GM12891 (cell line): ENCODE results near the gene PTPRN2.

Source experiments
- DNase-seq: peaks from one replicate; pipeline ENCODE4 v3.0.0; 2011; ENCODE audit warnings: low spot score; ENCODE audit not compliant: insufficient read length
- FAIRE-seq: peaks from 2 replicates; lab custom pipeline; 2011; peaks lifted over from hg19 to GRCh38; lab: Jason Lieb, UNC
- PAX5 ChIP-seq: IDR thresholded peaks from 2 replicates; pipeline ENCODE4 v1.6.1; 2011; ENCODE audit warnings: low read length, moderate library complexity, mild to moderate bottlenecking; ENCODE audit not compliant: insufficient read depth, severe bottlenecking
- POLR2A ChIP-seq: IDR thresholded peaks from 2 replicates; pipeline ENCODE4 v1.6.1; 2011; ENCODE audit warnings: low read depth, low read length, control low read depth
- POLR2AphosphoS5 ChIP-seq: IDR thresholded peaks from 2 replicates; pipeline ENCODE4 v1.6.1; 2011; ENCODE audit warnings: low read depth, low read length, control low read depth
- POU2F2 ChIP-seq: IDR thresholded peaks from 2 replicates; pipeline ENCODE4 v1.6.1; 2011; ENCODE audit warnings: low read depth, mild to moderate bottlenecking, control low read depth, low read length, moderate library complexity
- SPI1 ChIP-seq: IDR thresholded peaks from 2 replicates; pipeline ENCODE4 v1.6.1; 2011; ENCODE audit warnings: low read depth, low read length, control low read depth
- TAF1 ChIP-seq: IDR thresholded peaks from 2 replicates; pipeline ENCODE4 v1.6.1; 2011; ENCODE audit warnings: low read depth, low read length, control low read depth

Gene PTPRN2

DNA sequence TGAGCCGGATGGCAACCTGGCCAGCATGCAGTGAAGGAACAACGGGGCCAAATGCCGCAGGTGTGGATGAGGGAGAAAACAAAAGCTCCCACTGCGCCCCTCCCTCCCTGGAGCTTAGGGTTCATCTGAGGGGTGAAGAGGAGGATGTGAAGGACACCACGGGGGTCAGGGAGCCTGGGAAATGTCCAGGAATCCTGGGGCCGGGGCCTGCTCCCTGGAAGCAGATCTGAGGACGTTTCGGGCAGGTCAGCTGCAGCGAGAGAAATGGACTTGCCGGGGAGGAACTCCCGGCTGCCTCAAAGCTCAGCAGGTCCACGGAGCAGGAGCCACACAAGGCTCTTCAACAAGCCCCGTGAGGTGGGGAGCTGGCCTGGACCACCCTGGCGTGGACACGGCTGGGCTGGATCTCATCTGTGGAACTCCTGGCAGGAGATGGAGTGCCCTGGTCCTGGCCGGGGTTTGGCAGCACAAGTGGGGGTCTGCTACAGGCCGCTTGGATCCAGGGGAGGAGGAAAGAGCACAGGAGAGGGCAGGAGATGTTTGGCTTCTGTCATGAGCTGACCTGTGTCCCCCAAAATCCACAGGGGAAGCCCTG is 585.0 kb downstream of the PTPRN2 start:
- DNase-seq (no peak), FAIRE-seq (no peak)
- TF ChIP-seq TAF1 (no peak), POU2F2 (no peak), PAX5 (no peak), POLR2AphosphoS5 (no peak), SPI1 (no peak), POLR2A (no peak)

DNA sequence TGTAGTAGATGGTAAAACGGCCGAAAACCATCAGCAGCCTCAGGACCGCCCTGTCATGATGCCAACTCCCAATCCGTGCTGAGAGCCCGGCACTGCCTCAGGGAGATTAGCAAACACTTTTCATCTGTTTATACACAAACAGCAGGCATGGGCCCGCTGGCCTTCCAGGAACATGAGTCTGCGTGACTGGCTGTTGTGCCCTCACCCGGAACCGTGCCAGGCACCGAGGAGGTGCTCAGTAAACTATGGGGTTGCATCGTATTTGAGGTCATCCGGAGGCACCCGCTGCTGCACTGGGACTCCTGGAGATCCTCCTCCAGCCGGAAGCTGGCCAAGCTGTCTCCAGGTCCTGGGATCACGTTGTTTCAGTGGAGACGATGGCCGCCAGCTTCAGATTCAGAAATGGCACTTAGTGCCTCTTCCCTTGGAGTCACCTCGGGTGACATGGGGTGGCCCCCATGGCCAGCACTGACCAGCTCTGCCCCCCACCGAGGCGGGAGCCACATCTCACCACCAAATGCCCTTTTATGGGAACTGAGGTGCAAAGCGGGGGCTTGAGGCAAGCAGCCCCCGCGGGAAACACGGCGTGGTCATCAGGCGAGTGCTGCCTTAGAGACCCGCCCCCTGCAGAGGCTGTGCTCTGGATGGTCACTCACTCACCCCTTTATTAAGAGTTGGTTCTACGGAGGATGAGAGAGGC is 585.9 kb downstream of the PTPRN2 start:
- DNase-seq (no peak), FAIRE-seq (no peak)
- TF ChIP-seq PAX5, result no peak
- no peak for TF ChIP-seq SPI1
- no peak for TF ChIP-seq POLR2A
- no peak for TF ChIP-seq POLR2AphosphoS5
- no peak for TF ChIP-seq POU2F2
- TF ChIP-seq TAF1, result no peak

DNA sequence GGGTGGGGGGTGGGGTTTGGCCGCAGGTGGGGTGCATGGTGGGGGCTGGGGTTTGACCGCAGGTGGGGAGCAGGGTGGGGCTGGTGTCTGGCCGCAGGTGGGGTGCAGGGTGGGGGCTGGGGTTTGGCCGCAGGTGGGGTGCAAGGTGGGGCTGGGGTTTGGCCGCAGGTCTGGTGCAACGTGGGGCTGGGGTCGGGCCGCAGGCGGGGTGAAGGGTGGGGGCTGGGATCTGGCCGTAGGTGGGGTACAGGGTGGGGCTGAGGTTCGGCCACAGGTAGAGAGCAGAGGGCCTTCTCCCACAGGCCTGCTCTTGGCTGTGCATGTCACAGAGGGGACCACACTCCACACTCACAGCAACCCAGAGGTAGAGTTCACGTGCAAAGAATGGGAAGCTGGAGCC is 586.6 kb downstream of the PTPRN2 start:
- TF ChIP-seq PAX5 (no peak), SPI1 (no peak), POLR2A (no peak)
- no peak for DNase-seq
- no peak for FAIRE-seq

DNA sequence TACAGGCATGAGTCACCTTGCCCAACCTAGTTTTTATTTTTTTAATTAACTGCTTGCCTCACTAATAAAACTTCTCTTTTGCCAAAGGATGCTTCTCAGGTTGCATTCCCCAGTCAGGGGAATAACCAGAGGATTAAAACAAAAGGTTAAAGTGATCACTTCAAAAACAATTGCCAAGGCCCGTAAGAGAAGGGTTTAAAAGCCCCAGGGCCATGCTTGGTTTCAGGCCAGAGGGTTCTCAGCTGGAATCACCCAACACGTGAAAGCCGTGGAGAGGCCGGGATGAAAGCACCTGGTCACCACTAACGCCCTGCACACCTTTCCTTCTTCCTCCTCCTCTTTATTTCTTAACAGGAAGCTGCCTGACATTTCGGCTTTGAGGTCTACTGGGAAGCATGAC is 587.5 kb downstream of the PTPRN2 start:
- TF ChIP-seq TAF1 (no peak), POLR2AphosphoS5 (no peak), POU2F2 (no peak), PAX5 (no peak), SPI1 (no peak), POLR2A (no peak)
- no peak for FAIRE-seq
- DNase-seq, result no peak

DNA sequence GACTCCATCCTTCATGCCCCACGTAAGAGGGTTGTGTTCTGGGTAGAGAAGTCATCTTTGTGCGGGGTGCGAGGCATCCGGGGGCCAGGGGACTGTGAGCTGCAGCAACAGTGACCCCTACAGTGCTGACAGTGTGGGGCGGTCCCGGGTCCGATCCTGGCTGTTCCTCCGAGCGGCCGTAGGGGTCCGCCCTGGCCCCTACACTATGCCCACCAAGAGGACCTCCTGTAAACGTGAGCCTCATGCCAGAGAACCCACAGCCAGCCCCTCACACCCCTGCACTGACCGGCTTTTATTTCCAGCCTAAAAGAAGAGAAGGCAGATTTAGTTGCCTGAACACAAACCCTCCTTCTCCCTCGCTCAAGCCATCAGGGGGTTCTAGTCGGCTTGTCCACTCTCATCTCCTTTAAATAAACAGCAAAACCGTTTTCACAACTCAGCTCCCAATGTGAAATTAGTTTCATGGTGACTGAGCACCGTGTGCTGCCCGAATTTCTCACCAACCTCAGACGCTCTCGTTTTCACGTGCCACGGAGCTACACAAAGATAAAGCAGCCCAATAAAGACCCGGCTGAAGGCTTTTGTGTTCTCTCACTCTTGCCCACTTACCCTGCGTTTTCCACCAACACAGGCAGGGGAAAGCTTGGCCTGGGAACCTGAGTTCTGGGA is 588.6 kb downstream of the PTPRN2 start:
- TF ChIP-seq SPI1, result no peak
- DNase-seq, result no peak
- no peak for FAIRE-seq

DNA sequence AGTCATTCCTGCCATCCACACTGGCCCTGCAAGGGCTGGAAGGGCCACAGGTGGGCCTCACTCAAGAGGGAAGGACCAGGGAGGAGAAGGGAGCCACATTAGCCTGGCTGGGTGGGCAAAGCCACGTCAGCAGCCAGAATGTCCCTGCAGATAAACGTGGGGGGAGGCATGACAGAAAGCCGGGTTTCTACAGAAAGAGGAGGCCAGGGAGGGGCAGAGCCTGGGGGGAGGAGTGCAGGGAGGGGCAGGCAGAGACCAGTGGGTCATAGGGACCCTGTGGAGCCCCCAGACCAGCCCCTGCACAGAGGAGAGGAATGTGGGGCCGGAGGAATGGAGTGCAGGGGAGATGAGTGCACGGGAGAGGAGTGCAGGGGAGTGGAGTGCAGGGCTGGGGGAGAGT is 590.2 kb downstream of the PTPRN2 start:
- FAIRE-seq (no peak), DNase-seq (no peak)
- TF ChIP-seq POLR2AphosphoS5 (no peak), PAX5 (no peak), POLR2A (no peak), POU2F2 (no peak), SPI1 (no peak), TAF1 (no peak)

DNA sequence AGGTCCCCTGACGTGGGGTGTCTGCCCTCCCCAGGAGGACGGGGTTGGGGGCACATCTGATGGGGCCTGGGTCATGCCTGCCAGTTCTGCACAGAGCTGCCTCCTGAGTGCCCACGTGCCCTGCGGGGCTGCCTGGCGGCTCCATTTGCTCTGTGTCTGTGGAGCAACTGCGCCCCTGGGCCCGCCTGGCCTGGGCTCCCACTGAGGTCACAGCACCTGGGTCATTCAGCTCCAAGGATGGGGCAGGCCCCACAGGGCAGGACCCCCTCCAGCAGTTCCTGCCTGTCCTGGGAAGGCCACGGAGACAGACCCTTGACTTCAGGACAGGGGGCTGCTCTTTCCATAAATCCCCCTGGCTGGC is 590.6 kb downstream of the PTPRN2 start:
- FAIRE-seq (no peak), DNase-seq (no peak)
- TF ChIP-seq SPI1, result no peak
- TF ChIP-seq POU2F2, result no peak
- TF ChIP-seq PAX5, result no peak
- TF ChIP-seq POLR2A, result no peak
- no peak for TF ChIP-seq TAF1
- TF ChIP-seq POLR2AphosphoS5, result no peak

DNA sequence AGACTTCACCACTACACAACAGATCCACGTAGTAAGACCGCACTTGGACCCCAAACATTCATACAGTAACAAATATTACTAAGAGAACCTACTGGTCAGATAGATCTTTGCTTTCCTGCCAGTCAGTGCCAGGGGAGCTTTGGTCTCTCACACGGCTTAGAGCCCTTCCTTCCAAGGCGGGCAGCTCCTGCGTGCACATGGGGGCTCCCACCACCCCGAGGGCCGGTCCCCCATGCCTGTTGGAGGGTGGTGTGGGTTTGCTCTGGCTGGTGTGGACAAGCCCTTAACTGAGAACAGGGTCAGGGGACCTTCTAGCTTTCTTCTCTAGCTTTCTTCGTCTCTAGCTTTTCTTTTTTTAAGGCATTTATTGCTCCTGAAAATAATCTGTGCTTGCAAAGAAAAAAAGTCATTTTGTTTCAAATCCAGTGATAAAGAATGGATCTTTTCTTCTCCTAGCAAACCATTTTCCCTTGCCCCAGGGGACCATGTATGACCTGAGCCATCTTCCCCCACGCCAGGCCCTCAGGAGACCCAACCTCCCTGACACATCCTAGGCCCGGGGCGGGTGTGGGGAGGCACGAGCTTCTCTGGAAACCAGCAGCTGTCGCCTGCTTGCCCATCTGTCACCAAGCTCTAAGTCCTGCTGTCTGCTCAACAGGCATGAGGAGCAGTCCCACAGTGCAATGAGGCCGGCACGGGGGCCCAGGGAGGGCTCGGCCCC is 591.1 kb downstream of the PTPRN2 start:
- TF ChIP-seq POLR2A (no peak), PAX5 (no peak), POU2F2 (no peak), POLR2AphosphoS5 (no peak), TAF1 (no peak), SPI1 (no peak)
- FAIRE-seq (no peak), DNase-seq (no peak)

DNA sequence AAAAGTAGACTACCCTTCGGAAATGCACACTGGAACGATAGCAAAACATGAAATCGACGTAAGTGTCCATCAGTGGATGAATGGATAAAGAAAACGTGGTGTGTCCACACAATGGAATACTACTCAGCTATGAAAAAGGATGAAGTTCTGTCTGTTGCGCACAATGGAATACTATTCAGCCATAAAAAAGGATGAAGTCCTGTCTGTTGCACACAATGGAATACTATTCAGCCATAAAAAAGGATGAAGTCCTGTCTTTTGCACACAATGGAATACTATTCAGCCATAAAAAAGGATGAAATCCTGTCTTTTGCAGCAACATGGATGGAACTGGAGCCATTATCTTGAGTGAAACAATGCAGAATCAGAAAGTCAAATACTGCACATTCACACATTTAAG is 591.8 kb downstream of the PTPRN2 start:
- FAIRE-seq (no peak), DNase-seq (no peak)
- TF ChIP-seq POLR2A, result no peak
- TF ChIP-seq SPI1, result no peak
- no peak for TF ChIP-seq PAX5
- no peak for TF ChIP-seq TAF1
- TF ChIP-seq POLR2AphosphoS5, result no peak
- no peak for TF ChIP-seq POU2F2
